ENCODE results near the gene STXBP6.

The STXBP6 gene

GRCh38 chr14:24858684-24859083 lies 191.3 kb downstream of the STXBP6 start:
- H3K4me3 ChIP-seq (ENCODE audit: low read length), result no peak overlapping the region
- no peak overlapping the region for H3K27ac ChIP-seq (ENCODE audit: low read depth, low read length)
- TF ChIP-seq CTCF (IDR thresholded peaks at IDR 0.05; ENCODE audit: low read depth, low read length, poor library complexity, severe bottlenecking) (no peak), EZH2phosphoT487 (IDR thresholded peaks at IDR 0.05; ENCODE audit: borderline replicate concordance, low read length) (no peak)
- no peaks in the 10 kb centered on the region for H3F3A ChIP-seq (ENCODE audit: control insufficient read depth, insufficient read depth)
- no peaks in the 10 kb centered on the region for H4K20me1 ChIP-seq (ENCODE audit: control insufficient read depth, insufficient read depth, low read depth, low read length)
- H3K4me1 ChIP-seq (ENCODE audit: control insufficient read depth, low read length), result no peaks in the 10 kb centered on the region
- H3K79me2 ChIP-seq (ENCODE audit: control insufficient read depth, low read length), result no peaks in the 10 kb centered on the region
- no peaks in the 10 kb centered on the region for H3K9me3 ChIP-seq (ENCODE audit: control insufficient read depth, insufficient read depth, low read length)
- no peaks in the 10 kb centered on the region for H3K9me2 ChIP-seq (replicated peaks; ENCODE audit: control insufficient read depth, low read length)
- no peak overlapping the region for H3K4me2 ChIP-seq (ENCODE audit: low read length)
- no peaks in the 10 kb centered on the region for H3K36me3 ChIP-seq (ENCODE audit: control insufficient read depth, low read length)
- H3K27me3 ChIP-seq (ENCODE audit: control insufficient read depth, low read length), result 0 out of 2 replicates have a peak, but pooled peaks cover 3% of the 10 kb centered on the region

GRCh38 chr14:24858052-24858451 lies 191.9 kb downstream of the STXBP6 start:
- no peak overlapping the region for H3K4me3 ChIP-seq (ENCODE audit: low read length)
- H3K4me1 ChIP-seq (ENCODE audit: control insufficient read depth, low read length), result no peaks in the 10 kb centered on the region
- H3K27me3 ChIP-seq (ENCODE audit: control insufficient read depth, low read length), result 0 out of 2 replicates have a peak, but pooled peaks cover 3% of the 10 kb centered on the region
- H3K4me2 ChIP-seq (ENCODE audit: low read length), result no peak overlapping the region
- no peaks in the 10 kb centered on the region for H4K20me1 ChIP-seq (ENCODE audit: control insufficient read depth, insufficient read depth, low read depth, low read length)
- H3F3A ChIP-seq (ENCODE audit: control insufficient read depth, insufficient read depth), result no peaks in the 10 kb centered on the region
- TF ChIP-seq CTCF (IDR thresholded peaks at IDR 0.05; ENCODE audit: low read depth, low read length, poor library complexity, severe bottlenecking) (no peak), EZH2phosphoT487 (IDR thresholded peaks at IDR 0.05; ENCODE audit: borderline replicate concordance, low read length) (no peak)
- H3K9me3 ChIP-seq (ENCODE audit: control insufficient read depth, insufficient read depth, low read length), result no peaks in the 10 kb centered on the region
- no peaks in the 10 kb centered on the region for H3K79me2 ChIP-seq (ENCODE audit: control insufficient read depth, low read length)
- H3K9me2 ChIP-seq (replicated peaks; ENCODE audit: control insufficient read depth, low read length), result no peaks in the 10 kb centered on the region
- H3K27ac ChIP-seq (ENCODE audit: low read depth, low read length), result no peak overlapping the region
- no peaks in the 10 kb centered on the region for H3K36me3 ChIP-seq (ENCODE audit: control insufficient read depth, low read length)

- Histone ChIP-seq H3K27ac (ENCODE audit: low read depth, low read length) (no peak overlapping the region), H3K4me2 (ENCODE audit: low read length) (no peak overlapping the region), H3K79me2 (ENCODE audit: control insufficient read depth, low read length) (no peaks in the 10 kb centered on the region), H3K4me1 (ENCODE audit: control insufficient read depth, low read length) (no peaks in the 10 kb centered on the region), H3K9me2 (replicated peaks; ENCODE audit: control insufficient read depth, low read length) (no peaks in the 10 kb centered on the region), H3F3A (ENCODE audit: control insufficient read depth, insufficient read depth) (no peaks in the 10 kb centered on the region), H4K20me1 (ENCODE audit: control insufficient read depth, insufficient read depth, low read depth, low read length) (no peaks in the 10 kb centered on the region), H3K9me3 (ENCODE audit: control insufficient read depth, insufficient read depth, low read length) (no peaks in the 10 kb centered on the region), H3K27me3 (ENCODE audit: control insufficient read depth, low read length) (0 out of 2 replicates have a peak, but pooled peaks cover 3% of the 10 kb centered on the region), H3K4me3 (ENCODE audit: low read length) (no peak overlapping the region), H3K36me3 (ENCODE audit: control insufficient read depth, low read length) (no peaks in the 10 kb centered on the region)
- no peak for TF ChIP-seq CTCF (IDR thresholded peaks at IDR 0.05; ENCODE audit: low read depth, low read length, poor library complexity, severe bottlenecking)
- no peak for TF ChIP-seq EZH2phosphoT487 (IDR thresholded peaks at IDR 0.05; ENCODE audit: borderline replicate concordance, low read length)
Measured at GRCh38 chr14:24857277-24857676, 192.7 kb downstream of the STXBP6 start.
